Brain microvascular endothelial cell (primary cell): ENCODE measurements around the gene LASP1.

Source experiments
- DNase-seq: peaks from one replicate; pipeline ENCODE4 v3.0.0-alpha.2; 2020
- H3K27ac ChIP-seq: fragments of 250-450 bp; sonication (Bioruptor Pico); 2 replicates; pipeline ENCODE4 v1.5.1; 2020; ENCODE audit warnings: mild to moderate bottlenecking, moderate library complexity
- H3K27me3 ChIP-seq: fragments of 250-450 bp; sonication (Bioruptor Pico); replicated peaks from 2 replicates; pipeline ENCODE4 v1.5.1; 2020; ENCODE audit warnings: mild to moderate bottlenecking
- H3K36me3 ChIP-seq: fragments of 250-450 bp; sonication (Bioruptor Pico); replicated peaks from 2 replicates; pipeline ENCODE4 v1.5.1; 2020; ENCODE audit warnings: mild to moderate bottlenecking
- H3K4me3 ChIP-seq: 2 replicates; pipeline ENCODE4 v1.5.1; 2011; ENCODE audit warnings: low read depth, mild to moderate bottlenecking, control low read depth, low read length, moderate library complexity
- CTCF ChIP-seq: IDR thresholded peaks from 2 replicates; pipeline ENCODE4 v1.5.1; 2011; ENCODE audit warnings: low read depth, mild to moderate bottlenecking, moderate library complexity, low read length, control low read depth, inconsistent platforms; ENCODE audit errors: missing control alignments
- in situ Hi-C: cut with HindIII; loops from 2 replicates; pipeline ENCODE4 v1.10.0; 2017; ENCODE audit warnings: low sequenced_read_pairs, low pct_ligation_motif_present

LASP1 gene

GRCh38 chr17:38886643-38887010 lies 16.8 kb downstream of the LASP1 start:
- no peak for DNase-seq
- Histone ChIP-seq H3K27me3 (no peaks in the 10 kb centered on the region), H3K4me3 (no peak overlapping the region), H3K27ac (no peak overlapping the region), H3K36me3 (peaks cover 64% of the 10 kb centered on the region)
- TF ChIP-seq CTCF, result no peak
- in situ Hi-C loops, result no loop called here

- no peak for DNase-seq
- Histone ChIP-seq H3K4me3 (no peak overlapping the region), H3K27me3 (no peaks in the 10 kb centered on the region), H3K27ac (no peak overlapping the region), H3K36me3 (peaks cover 62% of the 10 kb centered on the region)
- in situ Hi-C loops, result no loop called here
- no peak for TF ChIP-seq CTCF
These were observed 19.0 kb downstream of the LASP1 start for GRCh38 chr17:38888842-38889241.

GRCh38 chr17:38889745-38890409 lies 20.0 kb downstream of the LASP1 start:
- H3K36me3 ChIP-seq, result peaks cover 66% of the 10 kb centered on the region
- H3K4me3 ChIP-seq, result no peak overlapping the region
- H3K27ac ChIP-seq, result no peak overlapping the region
- DNase-seq, result no peak
- in situ Hi-C loops, result no loop called here
- TF ChIP-seq CTCF, result no peak
- H3K27me3 ChIP-seq, result no peaks in the 10 kb centered on the region

GRCh38 chr17:38890410-38890746 lies 20.5 kb downstream of the LASP1 start:
- Histone ChIP-seq H3K27ac (no peak overlapping the region), H3K4me3 (no peak overlapping the region), H3K36me3 (peaks cover 63% of the 10 kb centered on the region), H3K27me3 (no peaks in the 10 kb centered on the region)
- in situ Hi-C loops, result no loop called here
- no peak for DNase-seq
- no peak for TF ChIP-seq CTCF

- no peak for TF ChIP-seq CTCF
- in situ Hi-C loops, result no loop called here
- no peak overlapping the region for H3K4me3 ChIP-seq
- H3K36me3 ChIP-seq, result peaks cover 68% of the 10 kb centered on the region
- no peak overlapping the region for H3K27ac ChIP-seq
- no peaks in the 10 kb centered on the region for H3K27me3 ChIP-seq
- DNase-seq, result no peak
These were observed 21.6 kb downstream of the LASP1 start for GRCh38 chr17:38891441-38891840.

GRCh38 chr17:38892083-38892482 lies 22.2 kb downstream of the LASP1 start:
- Histone ChIP-seq H3K36me3 (peaks cover 72% of the 10 kb centered on the region), H3K27me3 (no peaks in the 10 kb centered on the region), H3K4me3 (no peak overlapping the region), H3K27ac (no peak overlapping the region)
- DNase-seq, result no peak
- in situ Hi-C loops, result no loop called here
- TF ChIP-seq CTCF, result no peak
